HFFc6 (cell line): ENCODE results near the gene PDS5A. TPM values are rescaled to one million over a fixed set of nuclear protein-coding genes. Genes with fewer than 3 reads are reported as not detected.
"Not testable (repeated sequence)": the region's sequence is repeated elsewhere in the genome, so short reads cannot be mapped to it uniquely, and the experiment has no call there.

Source experiments
- DNase-seq: peaks from one replicate; pipeline ENCODE4 v3.0.0-alpha.2; 2018
- H3K27ac Mint-ChIP-seq: 2 replicates; pipeline ENCODE4 v1.8.0; 2020; ENCODE audit warnings: mild to moderate bottlenecking, mixed read lengths
- H3K27me3 Mint-ChIP-seq: 2 replicates; pipeline ENCODE4 v1.8.0; 2021; ENCODE audit warnings: mild to moderate bottlenecking, moderate library complexity, mixed read lengths; ENCODE audit not compliant: insufficient read depth
- H3K36me3 Mint-ChIP-seq: 2 replicates; pipeline ENCODE4 v1.8.0; 2021; ENCODE audit warnings: low read depth, mixed read lengths
- H3K4me1 Mint-ChIP-seq: 2 replicates; pipeline ENCODE4 v1.8.0; 2020; ENCODE audit warnings: low read depth, mixed read lengths
- H3K4me3 Mint-ChIP-seq: 2 replicates; pipeline ENCODE4 v1.8.0; 2020; ENCODE audit warnings: mild to moderate bottlenecking, moderate library complexity, mixed read lengths
- H3K9me3 Mint-ChIP-seq: 2 replicates; pipeline ENCODE4 v1.8.0; 2020; ENCODE audit warnings: mild to moderate bottlenecking, mixed read lengths
- CTCF ChIP-seq: fragments of 200-600 bp; sonication (generic); IDR thresholded peaks from 2 replicates; pipeline ENCODE4 v1.5.0; 2021; ENCODE audit warnings: antibody characterized with exemption, mild to moderate bottlenecking
- total RNA-seq, 6 experiments: library from RNA; stranded (reverse); fragmentation: NEBNext Ultra II Directional; extraction: Animal tissue kit (Norgen Biotek cat#: 25700); gene quantifications; 2 replicates in 1 of 6; 3 replicates in 5 of 6; pipeline ENCODE4 v1.2.3, GENCODE V29; 2021

Gene PDS5A
- total RNA-seq, 6 experiments from 2014 or later, result 41.0 to 49.8 (median 46.8) TPM

GRCh38 chr4:39905656-39906055 is 72.1 kb downstream of the PDS5A start:
- H3K36me3 Mint-ChIP-seq, result peaks cover 18% of the 10 kb centered on the region
- no peak for TF ChIP-seq CTCF
- no peak for DNase-seq
- no peaks in the 10 kb centered on the region for H3K9me3 Mint-ChIP-seq
- H3K4me3 Mint-ChIP-seq, result no peak overlapping the region
- H3K27ac Mint-ChIP-seq, result no peak overlapping the region
- 0 out of 2 replicates have a peak, but pooled peaks cover 2% of the 10 kb centered on the region for H3K27me3 Mint-ChIP-seq
- 0 out of 2 replicates have a peak, but pooled peaks cover 4% of the 10 kb centered on the region for H3K4me1 Mint-ChIP-seq

GRCh38 chr4:39905019-39905418 is 72.7 kb downstream of the PDS5A start:
- H3K36me3 Mint-ChIP-seq, result peaks cover 18% of the 10 kb centered on the region
- H3K4me3 Mint-ChIP-seq, DNase-seq: not testable (repeated sequence)

DNA sequence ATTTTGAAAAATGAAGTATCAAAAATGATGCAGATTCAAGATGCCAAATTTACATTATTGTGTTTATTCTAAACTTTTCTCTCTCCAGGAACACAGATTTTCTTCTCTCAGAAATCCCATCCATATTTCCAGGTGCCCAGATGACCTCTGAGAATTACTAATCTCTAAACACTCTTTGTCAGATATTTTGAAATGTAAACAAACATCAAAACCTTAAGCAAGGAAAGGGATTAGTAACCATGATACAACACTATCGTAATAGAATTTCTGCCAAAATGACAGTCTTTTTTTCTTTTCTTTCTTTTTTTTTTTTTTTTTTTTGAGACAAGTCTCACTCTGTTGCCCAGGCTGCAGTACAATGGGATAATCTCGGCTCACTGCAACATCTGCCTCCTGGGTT is 76.7 kb downstream of the PDS5A start:
- no peaks in the 10 kb centered on the region for H3K4me1 Mint-ChIP-seq
- H3K4me3 Mint-ChIP-seq, result no peak overlapping the region
- H3K9me3 Mint-ChIP-seq, result no peaks in the 10 kb centered on the region
- no peak overlapping the region for H3K27ac Mint-ChIP-seq
- peaks cover 22% of the 10 kb centered on the region for H3K36me3 Mint-ChIP-seq
- no peak for DNase-seq
- 0 out of 2 replicates have a peak, but pooled peaks cover 1% of the 10 kb centered on the region for H3K27me3 Mint-ChIP-seq
- TF ChIP-seq CTCF, result no peak

More at GRCh38 chr4:39905019-39905418, 72.7 kb downstream of the PDS5A start:
- H3K27me3 Mint-ChIP-seq, H3K9me3 Mint-ChIP-seq, H3K4me1 Mint-ChIP-seq, H3K27ac Mint-ChIP-seq: not testable (repeated sequence)

- no peak overlapping the region for H3K27ac Mint-ChIP-seq
- H3K27me3 Mint-ChIP-seq, result no peaks in the 10 kb centered on the region
- H3K36me3 Mint-ChIP-seq, result peaks cover 15% of the 10 kb centered on the region
- H3K9me3 Mint-ChIP-seq, result no peaks in the 10 kb centered on the region
- H3K4me1 Mint-ChIP-seq, result no peaks in the 10 kb centered on the region
- DNase-seq, result no peak
- TF ChIP-seq CTCF, result no peak
- no peak overlapping the region for H3K4me3 Mint-ChIP-seq
Observed at GRCh38 chr4:39899291-39899690, 78.4 kb downstream of the PDS5A start.

- Mint-ChIP-seq H3K4me3 (no peak overlapping the region), H3K36me3 (peaks cover 15% of the 10 kb centered on the region)
Observed at GRCh38 chr4:39898015-39898414, 79.7 kb downstream of the PDS5A start.

DNA sequence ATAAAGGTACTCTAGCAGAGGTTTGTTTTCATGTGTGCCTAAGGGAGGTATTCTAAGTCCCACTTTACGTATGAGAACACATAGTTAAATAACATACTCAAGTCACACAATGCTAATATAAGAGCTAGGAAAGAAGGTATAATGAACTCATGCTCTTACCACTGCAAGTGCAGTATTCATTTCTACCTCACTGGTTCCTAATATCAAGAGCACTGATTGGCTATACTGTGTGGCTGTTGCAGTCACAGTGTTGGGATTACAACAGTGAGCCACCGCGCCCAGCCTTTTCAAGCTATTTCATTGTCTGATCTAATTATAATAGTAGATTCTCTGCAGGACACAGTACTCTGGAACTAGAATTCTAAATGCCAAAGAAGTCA is 84.0 kb downstream of the PDS5A start:
- DNase-seq, result no peak

More at GRCh38 chr4:39898015-39898414, 79.7 kb downstream of the PDS5A start:
- Mint-ChIP-seq H3K4me1 (no peaks in the 10 kb centered on the region), H3K27ac (no peak overlapping the region), H3K9me3 (no peaks in the 10 kb centered on the region), H3K27me3 (no peaks in the 10 kb centered on the region; the same call in 1 of the 2 replicates)
- DNase-seq, result no peak
- TF ChIP-seq CTCF, result no peak

More for the DNA sequence above, 84.0 kb downstream of the PDS5A start:
- H3K36me3 Mint-ChIP-seq, result peaks cover 31% of the 10 kb centered on the region
- H3K27ac Mint-ChIP-seq, result no peak overlapping the region
- H3K4me3 Mint-ChIP-seq, result no peak overlapping the region
- H3K4me1 Mint-ChIP-seq, result peaks cover 6% of the 10 kb centered on the region; the same call in 1 of the 2 replicates
- no peaks in the 10 kb centered on the region for H3K9me3 Mint-ChIP-seq
- TF ChIP-seq CTCF, result no peak
- no peaks in the 10 kb centered on the region; the same call in 1 of the 2 replicates for H3K27me3 Mint-ChIP-seq
